Activated CD8-positive, alpha-beta T cell treated with anti-CD3 and anti-CD28 coated beads for 36 hours (primary cell): ENCODE measurements around the gene INPP5A. TPM values are rescaled to one million over a fixed set of nuclear protein-coding genes. Genes with fewer than 3 reads are reported as not detected.

Source experiments
- ATAC-seq: fragments of 200-7000 bp; cut with Tn5 transposase; one replicate; pipeline ENCODE4 v1.10.0; 2021; ENCODE audit warnings: mild to moderate bottlenecking, moderate library complexity
- CTCF ChIA-PET: fragments of 350-600 bp; sonication (Branson Sonifier 250); formaldehyde crosslinking; loops from one replicate; lab custom pipeline; 2021; ENCODE audit warnings: antibody characterized with exemption; lab: Charles Lee
- POLR2A ChIA-PET: fragments of 350-600 bp; sonication (Branson Sonifier 250); formaldehyde crosslinking; loops from one replicate; lab custom pipeline; 2021; ENCODE audit warnings: antibody characterized with exemption; lab: Charles Lee
- DNase-seq: peaks from one replicate; pipeline ENCODE4 v3.0.0-alpha.2; 2020
- H3K27ac Mint-ChIP-seq: one replicate; pipeline ENCODE4 v1.8.0; 2021; ENCODE audit warnings: mild to moderate bottlenecking, mixed read lengths
- H3K27me3 Mint-ChIP-seq: one replicate; pipeline ENCODE4 v1.8.0; 2021; ENCODE audit warnings: mixed read lengths
- H3K36me3 Mint-ChIP-seq: one replicate; pipeline ENCODE4 v1.8.0; 2021; ENCODE audit warnings: low read depth, mixed read lengths
- H3K4me1 Mint-ChIP-seq: one replicate; pipeline ENCODE4 v1.8.0; 2021; ENCODE audit warnings: low read depth, mixed read lengths
- H3K4me3 Mint-ChIP-seq: one replicate; pipeline ENCODE4 v1.8.0; 2021; ENCODE audit warnings: mild to moderate bottlenecking, moderate library complexity, mixed read lengths
- H3K9me3 Mint-ChIP-seq: one replicate; pipeline ENCODE4 v1.8.0; 2021; ENCODE audit warnings: mixed read lengths
- CTCF ChIP-seq: fragments of 200-600 bp; IDR thresholded peaks from one replicate; pipeline ENCODE4 v1.8.0; 2022; ENCODE audit warnings: antibody characterized with exemption, mild to moderate bottlenecking
- intact Hi-C: fragments of 100-400 bp; cut with micrococcal nuclease; formaldehyde crosslinking; loops from one replicate; pipeline ENCODE4 v1.10.0; 2022
- total RNA-seq, 2 experiments: library from RNA; stranded (reverse); gene quantifications; one replicate each; pipeline ENCODE4 v1.2.3, GENCODE V29; 2021

Gene INPP5A
- total RNA-seq, 2 experiments from 2014 or later = 9.6 to 10.4 TPM

- ChIA-PET POLR2A (interaction anchor here (0.6 to 1.6 kb wide), 3 partner anchors 8 to 37 kb away, joined by 3 to 6 read pairs (median 4); no protein-coding TSS in a partner anchor), CTCF (interaction anchor here (1.0 to 1.7 kb wide), 2 partner anchors 17 to 24 kb away, joined by 3 to 5 read pairs; no protein-coding TSS in a partner anchor)
- H3K4me1 Mint-ChIP-seq = peaks cover 37% of the 10 kb centered on the region
- intact Hi-C loops = loop anchor here (5.0 kb wide), 1 partner anchor 33 kb away; no protein-coding TSS in a partner anchor
- H3K27me3 Mint-ChIP-seq = no peaks in the 10 kb centered on the region
- H3K36me3 Mint-ChIP-seq = peaks cover 3% of the 10 kb centered on the region
- peak overlapping the region; percentile 48 for H3K27ac Mint-ChIP-seq
- ATAC-seq (peak; percentile 52), DNase-seq (peak; percentile 74)
- H3K4me3 Mint-ChIP-seq = no peak overlapping the region
- TF ChIP-seq CTCF = no peak
- H3K9me3 Mint-ChIP-seq = no peaks in the 10 kb centered on the region
Measured at GRCh38 chr10:132575320-132576201, 38.0 kb downstream of the INPP5A start.

GRCh38 chr10:132576671-132577349, 39.2 kb downstream of the INPP5A start:
- ATAC-seq = no peak
- Mint-ChIP-seq H3K9me3 (no peaks in the 10 kb centered on the region), H3K36me3 (peaks cover 9% of the 10 kb centered on the region), H3K27me3 (no peaks in the 10 kb centered on the region), H3K27ac (no peak overlapping the region), H3K4me1 (peaks cover 39% of the 10 kb centered on the region), H3K4me3 (no peak overlapping the region)
- intact Hi-C loops = loop anchor here (5.0 kb wide), 1 partner anchor 35 kb away; no protein-coding TSS in a partner anchor
- no peak for TF ChIP-seq CTCF
- ChIA-PET CTCF (no interaction called here), POLR2A (no interaction called here)
- DNase-seq = no peak

GRCh38 chr10:132577350-132578003, 39.9 kb downstream of the INPP5A start:
- Mint-ChIP-seq H3K27me3 (no peaks in the 10 kb centered on the region), H3K27ac (no peak overlapping the region), H3K9me3 (no peaks in the 10 kb centered on the region), H3K4me1 (peaks cover 39% of the 10 kb centered on the region), H3K36me3 (peaks cover 9% of the 10 kb centered on the region), H3K4me3 (no peak overlapping the region)
- TF ChIP-seq CTCF = no peak
- ChIA-PET CTCF (no interaction called here), POLR2A (no interaction called here)
- intact Hi-C loops = loop anchor here (5.0 kb wide), 1 partner anchor 35 kb away; no protein-coding TSS in a partner anchor
- no peak for ATAC-seq
- DNase-seq = no peak

GRCh38 chr10:132578287-132578951, 40.8 kb downstream of the INPP5A start:
- DNase-seq (no peak), ATAC-seq (no peak)
- Mint-ChIP-seq H3K4me1 (peaks cover 46% of the 10 kb centered on the region), H3K4me3 (no peak overlapping the region), H3K27ac (no peak overlapping the region), H3K36me3 (peaks cover 12% of the 10 kb centered on the region), H3K27me3 (no peaks in the 10 kb centered on the region), H3K9me3 (no peaks in the 10 kb centered on the region)
- TF ChIP-seq CTCF = no peak
- intact Hi-C loops = loop anchor here (5.0 kb wide), 1 partner anchor 36 kb away; no protein-coding TSS in a partner anchor
- ChIA-PET CTCF (no interaction called here), POLR2A (no interaction called here)
